Measurements from ENCODE around the gene PLXDC2.

- TF ChIP-seq NRF1 (IDR thresholded peaks at IDR 0.05; ENCODE audit: low read depth, low read length): no peak
- no peak for TF ChIP-seq EZH2phosphoT487 (IDR thresholded peaks at IDR 0.05; ENCODE audit: borderline replicate concordance, low read depth)
- TF ChIP-seq POLR2AphosphoS5 (IDR thresholded peaks at IDR 0.05; ENCODE audit: low read depth, low read length): no peak
- no peak for TF ChIP-seq CTCF (IDR thresholded peaks at IDR 0.05)
- TF ChIP-seq USF2 (IDR thresholded peaks at IDR 0.05; ENCODE audit: borderline replicate concordance, low read depth, low read length): no peak
- no peak for TF ChIP-seq RAD21 (IDR thresholded peaks at IDR 0.05; ENCODE audit: low read length)
- TF ChIP-seq FOSL2 (IDR thresholded peaks at IDR 0.05; ENCODE audit: borderline replicate concordance, low read depth): no peak
- TF ChIP-seq JUND (IDR thresholded peaks at IDR 0.05): no peak
- no peak for TF ChIP-seq EP300 (IDR thresholded peaks at IDR 0.05; ENCODE audit: borderline replicate concordance in 1 of 2, low read depth in 1 of 2, low read length in 1 of 2)
- TF ChIP-seq MAX (IDR thresholded peaks at IDR 0.05; ENCODE audit: low read depth): no peak
- TF ChIP-seq CHD2 (IDR thresholded peaks at IDR 0.05; ENCODE audit: low read length, partially characterized antibody): no peak
- TF ChIP-seq SIN3A (IDR thresholded peaks at IDR 0.05; ENCODE audit: borderline replicate concordance, low read depth, low read length): no peak
- no peak for TF ChIP-seq RFX5 (IDR thresholded peaks at IDR 0.05; ENCODE audit: low read length)
- TF ChIP-seq GABPA (IDR thresholded peaks at IDR 0.05; ENCODE audit: low read depth): no peak
These were observed 386.1 kb downstream of the PLXDC2 start for GRCh38 chr10:20202337-20202736.

All from SK-N-SH (cell line).